Measurements from ENCODE around the gene SYNE2.

GRCh38 chr14:64266239-64266638, 413.4 kb downstream of the SYNE2 start:
- TF ChIP-seq, protein P1, sequence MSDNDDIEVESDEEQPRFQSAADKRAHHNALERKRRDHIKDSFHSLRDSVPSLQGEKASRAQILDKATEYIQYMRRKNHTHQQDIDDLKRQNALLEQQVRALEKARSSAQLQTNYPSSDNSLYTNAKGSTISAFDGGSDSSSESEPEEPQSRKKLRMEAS (IDR thresholded peaks at IDR 0.05): no peak
- TF ChIP-seq USF1 (IDR thresholded peaks at IDR 0.05): no peak
- TF ChIP-seq CEBPB (IDR thresholded peaks at IDR 0.05): no peak
- no peak for TF ChIP-seq EP300 (IDR thresholded peaks at IDR 0.05; ENCODE audit: borderline replicate concordance)
- no peak for TF ChIP-seq CREB1 (IDR thresholded peaks at IDR 0.05; ENCODE audit: low read depth)
- TF ChIP-seq RAD21 (IDR thresholded peaks at IDR 0.05; ENCODE audit: low read depth): no peak
- no peak for TF ChIP-seq ZBTB7A (IDR thresholded peaks at IDR 0.05; ENCODE audit: low read depth)
- TF ChIP-seq NFIC (IDR thresholded peaks at IDR 0.05): no peak
- no peak for TF ChIP-seq TAF1 (IDR thresholded peaks at IDR 0.05; ENCODE audit: low read depth)

Measured in Ishikawa (cell line).